H9 (cell line): Measurements from ENCODE around the gene NTNG2. TPM values are rescaled to one million over a fixed set of nuclear protein-coding genes. Genes with fewer than 3 reads are reported as not detected.

Experiments used
- DNase-seq: peaks from one replicate; pipeline ENCODE4 v3.0.0-alpha.2; 2017
- H2AFZ ChIP-seq: one replicate; pipeline ENCODE4 v1.6.1; 2013; ENCODE audit warnings: mild to moderate bottlenecking, low read length, control low read depth, moderate library complexity
- H2AK5ac ChIP-seq: 2 replicates; pipeline ENCODE4 v1.6.1; 2013; ENCODE audit warnings: low read length, control low read depth, mixed read lengths; ENCODE audit not compliant: insufficient read length
- H2BK120ac ChIP-seq: one replicate; pipeline ENCODE4 v1.6.1; 2013; ENCODE audit warnings: low read depth, mild to moderate bottlenecking, low read length, control low read depth, inconsistent platforms; ENCODE audit not compliant: poor library complexity, severe bottlenecking
- H2BK12ac ChIP-seq: 2 replicates; pipeline ENCODE4 v1.6.1; 2013; ENCODE audit warnings: low read length, control low read depth, mixed read lengths, low read depth; ENCODE audit not compliant: insufficient read length
- H2BK15ac ChIP-seq: 2 replicates; pipeline ENCODE4 v1.6.1; 2013; ENCODE audit warnings: low read depth, low read length, control low read depth
- H2BK20ac ChIP-seq: one replicate; pipeline ENCODE4 v1.6.1; 2013; ENCODE audit warnings: low read depth, mild to moderate bottlenecking, low read length, control low read depth, inconsistent platforms; ENCODE audit not compliant: poor library complexity, severe bottlenecking
- H2BK5ac ChIP-seq: 2 replicates; pipeline ENCODE4 v1.6.1; 2013; ENCODE audit warnings: low read length, control low read depth, mixed read lengths; ENCODE audit not compliant: insufficient read length
- H3K14ac ChIP-seq: 2 replicates; pipeline ENCODE4 v1.6.1; 2013; ENCODE audit warnings: low read length, control low read depth; ENCODE audit not compliant: insufficient read depth
- H3K18ac ChIP-seq: 2 replicates; pipeline ENCODE4 v1.6.1; 2013; ENCODE audit warnings: low read depth, mild to moderate bottlenecking, mixed read lengths, low read length, control low read depth; ENCODE audit not compliant: insufficient read length
- H3K23ac ChIP-seq: 2 replicates; pipeline ENCODE4 v1.6.1; 2013; ENCODE audit warnings: low read length, control low read depth, mixed read lengths, low read depth; ENCODE audit not compliant: insufficient read length
- H3K23me2 ChIP-seq: 2 replicates; pipeline ENCODE4 v1.6.1; 2013; ENCODE audit warnings: low read depth, mild to moderate bottlenecking, mixed read lengths, low read length, control low read depth; ENCODE audit not compliant: insufficient read length, poor library complexity, severe bottlenecking
- H3K27ac ChIP-seq: 2 replicates; pipeline ENCODE4 v1.5.1; 2013; ENCODE audit warnings: low read length, control low read depth, mixed read lengths, low read depth; ENCODE audit not compliant: insufficient read length
- H3K27me3 ChIP-seq: 2 replicates; pipeline ENCODE4 v1.6.1; 2013; ENCODE audit warnings: low read length, control low read depth, inconsistent platforms; ENCODE audit not compliant: insufficient read depth
- H3K4ac ChIP-seq: 2 replicates; pipeline ENCODE4 v1.6.1; 2013; ENCODE audit warnings: low read depth, mild to moderate bottlenecking, control low read depth, inconsistent platforms, low read length, moderate library complexity
- H3K4me1 ChIP-seq: 2 replicates; pipeline ENCODE4 v1.6.1; 2013; ENCODE audit warnings: low read length, control low read depth, inconsistent platforms; ENCODE audit not compliant: insufficient read depth
- H3K4me2 ChIP-seq: 2 replicates; pipeline ENCODE4 v1.6.1; 2013; ENCODE audit warnings: low read length, control low read depth, mixed read lengths; ENCODE audit not compliant: insufficient read length, insufficient read depth
- H3K56ac ChIP-seq: 2 replicates; pipeline ENCODE4 v1.6.1; 2013; ENCODE audit warnings: low read depth, mild to moderate bottlenecking, mixed read lengths, low read length, control low read depth; ENCODE audit not compliant: insufficient read length
- H3K79me1 ChIP-seq: 2 replicates; pipeline ENCODE4 v1.6.1; 2013; ENCODE audit warnings: low read depth, mild to moderate bottlenecking, moderate library complexity, low read length, control low read depth, inconsistent platforms; ENCODE audit not compliant: insufficient read depth, poor library complexity, severe bottlenecking
- H3K79me2 ChIP-seq: 2 replicates; pipeline ENCODE4 v1.6.1; 2013; ENCODE audit warnings: low read length, control low read depth, inconsistent platforms; ENCODE audit not compliant: insufficient read depth
- H3K9ac ChIP-seq: 2 replicates; pipeline ENCODE4 v1.6.1; 2013; ENCODE audit warnings: low read length, control low read depth, mixed read lengths; ENCODE audit not compliant: insufficient read length; ENCODE audit errors: extremely low read depth
- H3K9me3 ChIP-seq: one replicate; pipeline ENCODE4 v1.6.1; 2013; ENCODE audit warnings: low read depth, low read length, inconsistent platforms; ENCODE audit not compliant: control insufficient read depth
- H3T11ph ChIP-seq: one replicate; pipeline ENCODE4 v1.6.1; 2013; ENCODE audit warnings: mild to moderate bottlenecking, low read length, control low read depth, inconsistent platforms
- H4K20me1 ChIP-seq: one replicate; pipeline ENCODE4 v1.6.1; 2013; ENCODE audit not compliant: control insufficient read depth, insufficient read length, insufficient read depth
- H4K5ac ChIP-seq: 2 replicates; pipeline ENCODE4 v1.6.1; 2013; ENCODE audit warnings: low read depth, mild to moderate bottlenecking, mixed read lengths, low read length, control low read depth; ENCODE audit not compliant: insufficient read length
- H4K8ac ChIP-seq: replicated peaks from 2 replicates; pipeline ENCODE4 v1.6.1; 2013; ENCODE audit warnings: low read length, control low read depth, mixed read lengths, low read depth; ENCODE audit not compliant: insufficient read length
- H4K91ac ChIP-seq: 2 replicates; pipeline ENCODE4 v1.6.1; 2013; ENCODE audit warnings: low read depth, mild to moderate bottlenecking, moderate library complexity, mixed read lengths, low read length, control low read depth; ENCODE audit not compliant: insufficient read length
- H3K27ac Mint-ChIP-seq, 3 experiments: 2 replicates in 2 of 3; 3 replicates in 1 of 3; pipeline ENCODE4 v1.8.0; 2020 to 2021; ENCODE audit warnings: mixed read lengths in 3 of 3, mild to moderate bottlenecking in 1 of 3, moderate library complexity in 1 of 3
- H3K27me3 Mint-ChIP-seq: 2 replicates; pipeline ENCODE4 v1.8.0; 2021; ENCODE audit warnings: low read depth, mild to moderate bottlenecking, moderate library complexity, mixed read lengths
- H3K36me3 Mint-ChIP-seq, 3 experiments: 2 replicates in 2 of 3; 3 replicates in 1 of 3; pipeline ENCODE4 v1.8.0; 2020 to 2021; ENCODE audit warnings: low read depth in 3 of 3, mixed read lengths in 3 of 3; ENCODE audit not compliant: insufficient read depth in 1 of 3
- H3K4me1 Mint-ChIP-seq, 2 experiments: 2 replicates each; pipeline ENCODE4 v1.8.0; 2020; ENCODE audit warnings: mixed read lengths in 2 of 2
- H3K4me3 Mint-ChIP-seq, 2 experiments: 2 replicates in 1 of 2; 3 replicates in 1 of 2; pipeline ENCODE4 v1.8.0; 2020 to 2021; ENCODE audit warnings: mild to moderate bottlenecking in 2 of 2, mixed read lengths in 2 of 2, moderate library complexity in 1 of 2
- H3K9me3 Mint-ChIP-seq, 2 experiments: 2 replicates in 1 of 2; 3 replicates in 1 of 2; pipeline ENCODE4 v1.8.0; 2020; ENCODE audit warnings: mild to moderate bottlenecking in 2 of 2, mixed read lengths in 2 of 2, moderate library complexity in 1 of 2
- CTCF ChIP-seq: fragments of 200-600 bp; sonication (generic); conservative IDR thresholded peaks from 3 replicates; pipeline ENCODE4 v1.8.0; 2021; ENCODE audit warnings: antibody characterized with exemption, mild to moderate bottlenecking
- WGBS: extraction: QIAGEN DNeasy Blood & Tissue Kit; methylation state at CpG from one replicate; pipeline ENCODE4 v1.1.7; 2013; ENCODE audit warnings: missing lambda C conversion rate, low lambda C conversion rate, mixed read lengths; ENCODE audit not compliant: insufficient read length; ENCODE audit errors: extremely low coverage; 5-methylcytosine and 5-hydroxymethylcytosine counted together
- total RNA-seq: library from RNA; stranded (reverse); gene quantifications from 2 replicates; pipeline ENCODE4 v1.2.1, GENCODE V29; 2021

The NTNG2 gene
- total RNA-seq, 1 experiment from 2014 or later = 0.52 TPM

DNA sequence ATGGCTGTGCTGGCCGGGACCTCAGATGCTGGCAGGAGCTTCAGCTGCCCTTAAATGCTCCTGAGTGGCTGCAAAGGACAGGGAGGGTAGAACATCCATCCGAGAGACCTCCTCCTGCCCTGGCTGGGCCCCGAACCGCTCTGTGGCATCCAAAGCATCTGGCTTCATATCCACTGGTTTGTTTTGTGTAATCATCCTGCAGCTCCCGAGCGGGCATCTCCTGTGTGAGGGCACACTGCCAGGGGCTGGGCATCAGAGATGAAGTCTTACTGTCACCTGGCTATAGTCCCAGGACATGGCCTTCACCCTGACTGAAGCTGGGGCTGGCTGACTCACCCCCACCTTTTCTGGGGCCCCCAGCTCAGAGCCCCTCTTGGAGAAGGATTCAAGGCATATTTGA, 18.5 kb upstream of the NTNG2 start:
- no peak overlapping the region for H3K27ac Mint-ChIP-seq
- Histone ChIP-seq H3K4me1 (no peaks in the 10 kb centered on the region; the same call in 1 of the 2 replicates), H3K23me2 (peaks cover 7% of the 10 kb centered on the region), H3K18ac (no peak overlapping the region), H3K9ac (no peak overlapping the region), H2BK20ac (no peak overlapping the region), H3K14ac (no peak overlapping the region), H3K79me2 (no peaks in the 10 kb centered on the region), H3K23ac (no peak overlapping the region), H4K20me1 (no peaks in the 10 kb centered on the region), H4K8ac (no peak overlapping the region), H3K27me3 (no peaks in the 10 kb centered on the region; the same call in 1 of the 2 replicates), H3K4me2 (no peak overlapping the region), H2AK5ac (no peak overlapping the region), H2BK12ac (no peak overlapping the region), H3K9me3 (no peaks in the 10 kb centered on the region), H2AFZ (no peak overlapping the region), H4K91ac (no peak overlapping the region), H2BK5ac (no peak overlapping the region), H2BK120ac (no peak overlapping the region), H3K79me1 (no peaks in the 10 kb centered on the region), H3K27ac (no peak overlapping the region), H3K4ac (no peak overlapping the region), H4K5ac (no peak overlapping the region), H3T11ph (no peak overlapping the region), H2BK15ac (no peak overlapping the region), H3K56ac (no peak overlapping the region)
- H3K27me3 Mint-ChIP-seq = peaks cover 32% of the 10 kb centered on the region
- no peak overlapping the region for H3K4me3 Mint-ChIP-seq
- H3K4me1 Mint-ChIP-seq = peaks cover 15 to 43% of the 10 kb centered on the region in 2 experiments
- no CpG with 5 or more reads among the region's 6 CpGs for whole genome bisulfite sequencing
- H3K9me3 Mint-ChIP-seq = no peaks in the 10 kb centered on the region; a peak in 1 of 5 replicates
- no peak for DNase-seq
- TF ChIP-seq CTCF = no peak
- no peaks in the 10 kb centered on the region for H3K36me3 Mint-ChIP-seq
